GM23338 (cell line): ENCODE measurements around the gene LTN1. TPM values are rescaled to one million over a fixed set of nuclear protein-coding genes. Genes with fewer than 3 reads are reported as not detected.

Experiments
- ATAC-seq: fragments of 200-7000 bp; cut with Tn5 transposase; 3 replicates; pipeline ENCODE4 v1.9.1; 2020
- DNase-seq: peaks from one replicate; pipeline ENCODE4 v3.0.0-alpha.2; 2015; ENCODE audit warnings: low spot score
- H2AFZ ChIP-seq: fragments of 200-600 bp; sonication (generic); 2 replicates; pipeline ENCODE4 v1.8.0; 2016; ENCODE audit warnings: antibody characterized with exemption, mild to moderate bottlenecking, moderate library complexity
- H3F3A ChIP-seq: fragments of 200-600 bp; sonication (generic); replicated peaks from 2 replicates; pipeline ENCODE4 v1.8.0; 2017; ENCODE audit warnings: antibody characterized with exemption, mixed run types, low read depth
- H3K27ac ChIP-seq: fragments of 200-600 bp; sonication (generic); 2 replicates; pipeline ENCODE4 v1.6.1; 2016; ENCODE audit warnings: low read depth
- H3K27me3 ChIP-seq: fragments of 200-600 bp; sonication (generic); 2 replicates; pipeline ENCODE4 v1.8.0; 2016; ENCODE audit warnings: mild to moderate bottlenecking, mixed run types, moderate library complexity; ENCODE audit not compliant: insufficient read depth
- H3K36me3 ChIP-seq: fragments of 200-600 bp; sonication (generic); 2 replicates; pipeline ENCODE4 v1.8.0; 2016; ENCODE audit warnings: mild to moderate bottlenecking; ENCODE audit not compliant: insufficient read depth
- H3K4me1 ChIP-seq: fragments of 200-600 bp; sonication (generic); 2 replicates; pipeline ENCODE4 v1.8.0; 2016; ENCODE audit warnings: mild to moderate bottlenecking, moderate library complexity; ENCODE audit not compliant: insufficient read depth
- H3K4me2 ChIP-seq: fragments of 200-600 bp; sonication (generic); 2 replicates; pipeline ENCODE4 v1.7.1; 2017; ENCODE audit warnings: mixed run types
- H3K4me3 ChIP-seq: fragments of 200-600 bp; sonication (generic); 2 replicates; pipeline ENCODE4 v1.6.1; 2016; ENCODE audit warnings: mixed run types
- H3K79me2 ChIP-seq: fragments of 200-600 bp; sonication (generic); replicated peaks from 2 replicates; pipeline ENCODE4 v1.8.0; 2017; ENCODE audit warnings: mild to moderate bottlenecking; ENCODE audit not compliant: insufficient read depth
- H3K9me2 ChIP-seq: fragments of 200-600 bp; sonication (generic); 2 replicates; pipeline ENCODE4 v1.8.0; 2017; ENCODE audit not compliant: insufficient read depth
- H4K20me1 ChIP-seq: fragments of 200-600 bp; sonication (generic); replicated peaks from 2 replicates; pipeline ENCODE4 v1.8.0; 2017; ENCODE audit warnings: mild to moderate bottlenecking; ENCODE audit not compliant: insufficient read depth
- H3K27ac Mint-ChIP-seq: 2 replicates; pipeline ENCODE4 v1.8.0; 2020; ENCODE audit warnings: inconsistent platforms, mild to moderate bottlenecking, moderate library complexity, mixed read lengths
- H3K27me3 Mint-ChIP-seq: 3 replicates; pipeline ENCODE4 v1.8.0; 2022; ENCODE audit warnings: low read depth, mild to moderate bottlenecking, moderate library complexity, mixed read lengths, inconsistent platforms; ENCODE audit not compliant: insufficient read depth, poor library complexity
- H3K36me3 Mint-ChIP-seq: 3 replicates; pipeline ENCODE4 v1.8.0; 2021; ENCODE audit warnings: low read depth, mild to moderate bottlenecking, inconsistent platforms, moderate library complexity, mixed read lengths
- H3K4me1 Mint-ChIP-seq: 3 replicates; pipeline ENCODE4 v1.8.0; 2020; ENCODE audit warnings: mild to moderate bottlenecking, inconsistent platforms, mixed read lengths
- H3K4me3 Mint-ChIP-seq: 3 replicates; pipeline ENCODE4 v1.8.0; 2021; ENCODE audit warnings: moderate library complexity, mild to moderate bottlenecking, inconsistent platforms, mixed read lengths
- H3K9me3 Mint-ChIP-seq: 3 replicates; pipeline ENCODE4 v1.8.0; 2020; ENCODE audit warnings: moderate library complexity, mild to moderate bottlenecking, inconsistent platforms, mixed read lengths
- CREB1 ChIP-seq: fragments of 250-450 bp; sonication (Bioruptor Pico); IDR thresholded peaks from 2 replicates; pipeline ENCODE4 v1.5.0; 2020; ENCODE audit warnings: low read depth, mild to moderate bottlenecking, moderate library complexity
- EZH2phosphoT487 ChIP-seq: fragments of 200-600 bp; sonication (generic); IDR thresholded peaks from one replicate; pipeline ENCODE4 v1.8.1; 2018; ENCODE audit warnings: antibody characterized with exemption; ENCODE audit not compliant: unreplicated experiment
- JUNB ChIP-seq: IDR thresholded peaks from one replicate; pipeline ENCODE4 v1.6.1; 2016; ENCODE audit warnings: antibody characterized with exemption; ENCODE audit not compliant: unreplicated experiment
- POLR2AphosphoS5 ChIP-seq: IDR thresholded peaks from 2 replicates; pipeline ENCODE4 v1.6.1; 2016; ENCODE audit warnings: antibody characterized with exemption, low read depth
- STAT1 ChIP-seq: IDR thresholded peaks from one replicate; pipeline ENCODE4 v1.6.1; 2016; ENCODE audit warnings: antibody characterized with exemption; ENCODE audit not compliant: unreplicated experiment
- ZNF331 ChIP-seq: fragments of 250-450 bp; sonication (Bioruptor Pico); IDR thresholded peaks from 2 replicates; pipeline ENCODE4 v1.5.0; 2020; ENCODE audit warnings: low read depth, mild to moderate bottlenecking, moderate library complexity
- polyA plus RNA-seq: library from polyadenylated mRNA; unstranded; fragments of >200 nt; fragmentation: Nextera tagmentation; extraction: Ambion mirVana; gene quantifications from 2 replicates; pipeline ENCODE4 v1.2.1, GENCODE V29; 2016
- total RNA-seq: library from RNA; depleted of rRNA; stranded (reverse); fragments of >200 nt; shearing (Covaris generic); gene quantifications from 2 replicates; pipeline ENCODE4 v1.2.3, GENCODE V29; 2014
- TF ChIP-seq, protein P1 (sequence below), 2 experiments: fragments of 200-600 bp in 1 of 2; sonication (generic) in 1 of 2; conservative IDR thresholded peaks; 2 replicates each; pipeline versions ENCODE4 v1.5.1 to v1.6.1; 2016 to 2017; ENCODE audit warnings: antibody characterized with exemption in 2 of 2, low read depth in 2 of 2, mild to moderate bottlenecking in 2 of 2, moderate library complexity in 1 of 2
- TF ChIP-seq, protein P2 (sequence below): fragments of 250-450 bp; sonication (Bioruptor Pico); IDR thresholded peaks from 2 replicates; pipeline ENCODE4 v1.5.0; 2020; ENCODE audit warnings: mild to moderate bottlenecking, moderate library complexity

The LTN1 gene
- total and polyA plus RNA-seq, 2 experiments from 2014 or later: 11.1 to 26.1 TPM

DNA sequence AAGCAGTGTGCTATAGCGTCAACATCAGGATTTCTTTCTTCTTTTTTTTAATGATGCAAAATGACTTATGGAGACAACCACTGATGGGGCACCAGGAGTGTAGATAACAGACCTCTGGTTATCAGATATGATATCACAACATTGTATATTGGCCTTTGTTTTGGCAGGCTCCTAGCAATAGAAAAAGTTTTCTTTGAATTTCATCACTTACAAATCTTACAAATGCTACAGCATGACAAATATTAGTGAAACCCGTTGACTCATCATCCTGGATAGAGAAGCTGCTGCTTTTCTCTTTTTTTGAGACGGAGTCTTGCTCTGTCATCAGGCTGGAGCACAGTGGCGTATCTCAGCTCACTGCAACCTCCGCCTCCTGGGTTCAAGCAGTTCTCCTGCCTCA is 92.9 kb downstream of the LTN1 start:
- Mint-ChIP-seq H3K36me3 (no peaks in the 10 kb centered on the region), H3K27me3 (no peaks in the 10 kb centered on the region), H3K27ac (no peak overlapping the region), H3K4me3 (no peak overlapping the region), H3K9me3 (peaks cover 11% of the 10 kb centered on the region), H3K4me1 (peaks cover 8% of the 10 kb centered on the region; the same call in 2 of the 3 replicates)
- no peaks in the 10 kb centered on the region for H3K36me3 ChIP-seq
- no peak overlapping the region for H3K27ac ChIP-seq
- H3K4me1 ChIP-seq: no peaks in the 10 kb centered on the region
- H4K20me1 ChIP-seq: no peaks in the 10 kb centered on the region
- no peak overlapping the region; the same call in 1 of the 2 replicates for H2AFZ ChIP-seq
- no peaks in the 10 kb centered on the region for H3K27me3 ChIP-seq
- no peak for TF ChIP-seq STAT1
- TF ChIP-seq ZNF331 (CRISPR knock-in tag): no peak
- no peak for TF ChIP-seq EZH2phosphoT487
- TF ChIP-seq, protein P1, sequence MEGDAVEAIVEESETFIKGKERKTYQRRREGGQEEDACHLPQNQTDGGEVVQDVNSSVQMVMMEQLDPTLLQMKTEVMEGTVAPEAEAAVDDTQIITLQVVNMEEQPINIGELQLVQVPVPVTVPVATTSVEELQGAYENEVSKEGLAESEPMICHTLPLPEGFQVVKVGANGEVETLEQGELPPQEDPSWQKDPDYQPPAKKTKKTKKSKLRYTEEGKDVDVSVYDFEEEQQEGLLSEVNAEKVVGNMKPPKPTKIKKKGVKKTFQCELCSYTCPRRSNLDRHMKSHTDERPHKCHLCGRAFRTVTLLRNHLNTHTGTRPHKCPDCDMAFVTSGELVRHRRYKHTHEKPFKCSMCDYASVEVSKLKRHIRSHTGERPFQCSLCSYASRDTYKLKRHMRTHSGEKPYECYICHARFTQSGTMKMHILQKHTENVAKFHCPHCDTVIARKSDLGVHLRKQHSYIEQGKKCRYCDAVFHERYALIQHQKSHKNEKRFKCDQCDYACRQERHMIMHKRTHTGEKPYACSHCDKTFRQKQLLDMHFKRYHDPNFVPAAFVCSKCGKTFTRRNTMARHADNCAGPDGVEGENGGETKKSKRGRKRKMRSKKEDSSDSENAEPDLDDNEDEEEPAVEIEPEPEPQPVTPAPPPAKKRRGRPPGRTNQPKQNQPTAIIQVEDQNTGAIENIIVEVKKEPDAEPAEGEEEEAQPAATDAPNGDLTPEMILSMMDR (conservative IDR thresholded peaks at IDR 0.05; ENCODE audit: low read depth in 2 of 2): no peak
- TF ChIP-seq JUNB: no peak
- TF ChIP-seq, protein P2, sequence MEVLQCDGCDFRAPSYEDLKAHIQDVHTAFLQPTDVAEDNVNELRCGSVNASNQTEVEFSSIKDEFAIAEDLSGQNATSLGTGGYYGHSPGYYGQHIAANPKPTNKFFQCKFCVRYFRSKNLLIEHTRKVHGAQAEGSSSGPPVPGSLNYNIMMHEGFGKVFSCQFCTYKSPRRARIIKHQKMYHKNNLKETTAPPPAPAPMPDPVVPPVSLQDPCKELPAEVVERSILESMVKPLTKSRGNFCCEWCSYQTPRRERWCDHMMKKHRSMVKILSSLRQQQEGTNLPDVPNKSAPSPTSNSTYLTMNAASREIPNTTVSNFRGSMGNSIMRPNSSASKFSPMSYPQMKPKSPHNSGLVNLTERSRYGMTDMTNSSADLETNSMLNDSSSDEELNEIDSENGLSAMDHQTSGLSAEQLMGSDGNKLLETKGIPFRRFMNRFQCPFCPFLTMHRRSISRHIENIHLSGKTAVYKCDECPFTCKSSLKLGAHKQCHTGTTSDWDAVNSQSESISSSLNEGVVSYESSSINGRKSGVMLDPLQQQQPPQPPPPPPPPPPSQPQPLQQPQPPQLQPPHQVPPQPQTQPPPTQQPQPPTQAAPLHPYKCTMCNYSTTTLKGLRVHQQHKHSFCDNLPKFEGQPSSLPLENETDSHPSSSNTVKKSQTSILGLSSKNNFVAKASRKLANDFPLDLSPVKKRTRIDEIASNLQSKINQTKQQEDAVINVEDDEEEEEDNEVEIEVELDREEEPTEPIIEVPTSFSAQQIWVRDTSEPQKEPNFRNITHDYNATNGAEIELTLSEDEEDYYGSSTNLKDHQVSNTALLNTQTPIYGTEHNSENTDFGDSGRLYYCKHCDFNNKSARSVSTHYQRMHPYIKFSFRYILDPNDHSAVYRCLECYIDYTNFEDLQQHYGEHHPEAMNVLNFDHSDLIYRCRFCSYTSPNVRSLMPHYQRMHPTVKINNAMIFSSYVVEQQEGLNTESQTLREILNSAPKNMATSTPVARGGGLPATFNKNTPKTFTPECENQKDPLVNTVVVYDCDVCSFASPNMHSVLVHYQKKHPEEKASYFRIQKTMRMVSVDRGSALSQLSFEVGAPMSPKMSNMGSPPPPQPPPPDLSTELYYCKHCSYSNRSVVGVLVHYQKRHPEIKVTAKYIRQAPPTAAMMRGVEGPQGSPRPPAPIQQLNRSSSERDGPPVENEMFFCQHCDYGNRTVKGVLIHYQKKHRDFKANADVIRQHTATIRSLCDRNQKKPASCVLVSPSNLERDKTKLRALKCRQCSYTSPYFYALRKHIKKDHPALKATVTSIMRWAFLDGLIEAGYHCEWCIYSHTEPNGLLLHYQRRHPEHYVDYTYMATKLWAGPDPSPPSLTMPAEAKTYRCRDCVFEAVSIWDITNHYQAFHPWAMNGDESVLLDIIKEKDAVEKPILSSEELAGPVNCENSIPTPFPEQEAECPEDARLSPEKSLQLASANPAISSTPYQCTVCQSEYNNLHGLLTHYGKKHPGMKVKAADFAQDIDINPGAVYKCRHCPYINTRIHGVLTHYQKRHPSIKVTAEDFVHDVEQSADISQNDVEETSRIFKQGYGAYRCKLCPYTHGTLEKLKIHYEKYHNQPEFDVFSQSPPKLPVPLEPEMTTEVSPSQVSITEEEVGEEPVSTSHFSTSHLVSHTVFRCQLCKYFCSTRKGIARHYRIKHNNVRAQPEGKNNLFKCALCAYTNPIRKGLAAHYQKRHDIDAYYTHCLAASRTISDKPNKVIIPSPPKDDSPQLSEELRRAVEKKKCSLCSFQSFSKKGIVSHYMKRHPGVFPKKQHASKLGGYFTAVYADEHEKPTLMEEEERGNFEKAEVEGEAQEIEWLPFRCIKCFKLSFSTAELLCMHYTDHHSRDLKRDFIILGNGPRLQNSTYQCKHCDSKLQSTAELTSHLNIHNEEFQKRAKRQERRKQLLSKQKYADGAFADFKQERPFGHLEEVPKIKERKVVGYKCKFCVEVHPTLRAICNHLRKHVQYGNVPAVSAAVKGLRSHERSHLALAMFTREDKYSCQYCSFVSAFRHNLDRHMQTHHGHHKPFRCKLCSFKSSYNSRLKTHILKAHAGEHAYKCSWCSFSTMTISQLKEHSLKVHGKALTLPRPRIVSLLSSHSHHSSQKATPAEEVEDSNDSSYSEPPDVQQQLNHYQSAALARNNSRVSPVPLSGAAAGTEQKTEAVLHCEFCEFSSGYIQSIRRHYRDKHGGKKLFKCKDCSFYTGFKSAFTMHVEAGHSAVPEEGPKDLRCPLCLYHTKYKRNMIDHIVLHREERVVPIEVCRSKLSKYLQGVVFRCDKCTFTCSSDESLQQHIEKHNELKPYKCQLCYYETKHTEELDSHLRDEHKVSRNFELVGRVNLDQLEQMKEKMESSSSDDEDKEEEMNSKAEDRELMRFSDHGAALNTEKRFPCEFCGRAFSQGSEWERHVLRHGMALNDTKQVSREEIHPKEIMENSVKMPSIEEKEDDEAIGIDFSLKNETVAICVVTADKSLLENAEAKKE: no peak
- no peak for TF ChIP-seq POLR2AphosphoS5
- no peak for TF ChIP-seq CREB1 (CRISPR knock-in tag)
- no peak overlapping the region for H3K4me2 ChIP-seq
- H3K9me2 ChIP-seq: no peaks in the 10 kb centered on the region
- DNase-seq (no peak), ATAC-seq (no peak)
- H3K79me2 ChIP-seq: no peaks in the 10 kb centered on the region
- H3F3A ChIP-seq: no peaks in the 10 kb centered on the region
- no peak overlapping the region for H3K4me3 ChIP-seq
